ENCODE results near the gene C6orf136.

- TF ChIP-seq CTCF (optimal IDR thresholded peaks at IDR 0.05 in 1 of 3, IDR thresholded peaks at IDR 0.05 in 1 of 3, conservative IDR thresholded peaks at IDR 0.05 in 1 of 3; ENCODE audit: extremely low read depth in 1 of 3, insufficient read depth in 2 of 3, low read length in 3 of 3) (no peak), EZH2 (IDR thresholded peaks at IDR 0.05; ENCODE audit: low read length) (no peak)
Measured at GRCh38 chr6:30611150-30611855, 35.6 kb upstream of the C6orf136 start.

Measured in keratinocyte (primary cell).